WTC11 (cell line): ENCODE measurements around the gene HOXB6. TPM values are rescaled to one million over a fixed set of nuclear protein-coding genes. Genes with fewer than 3 reads are reported as not detected.
A peak's percentile ranks its signal among the peaks of the same experiment; 100 is the strongest.

Experiments used
- ATAC-seq: fragments of 200-7000 bp; cut with Tn5 transposase; 2 replicates; pipeline ENCODE4 v1.10.0; 2021; ENCODE audit warnings: mild to moderate bottlenecking, moderate library complexity
- CTCF ChIA-PET: fragments of 300-600 bp; sonication (Branson Sonifier 250); formaldehyde crosslinking; loops from one replicate; lab custom pipeline; 2021; ENCODE audit warnings: antibody characterized with exemption; lab: Charles Lee
- POLR2A ChIA-PET: fragments of 350-600 bp; sonication (Branson Sonifier 250); formaldehyde crosslinking; loops from one replicate; lab custom pipeline; 2021; ENCODE audit warnings: antibody characterized with exemption; lab: Charles Lee
- DNase-seq: peaks from one replicate; pipeline ENCODE4 v3.0.0; 2021; ENCODE audit warnings: low spot score
- H3K27ac Mint-ChIP-seq: 2 replicates; pipeline ENCODE4 v1.8.0; 2021; ENCODE audit warnings: mixed read lengths
- H3K27me3 Mint-ChIP-seq: 2 replicates; pipeline ENCODE4 v1.8.0; 2021; ENCODE audit warnings: low read depth, mild to moderate bottlenecking, moderate library complexity, mixed read lengths
- H3K36me3 Mint-ChIP-seq: 2 replicates; pipeline ENCODE4 v1.8.0; 2021; ENCODE audit warnings: mixed read lengths
- H3K4me1 Mint-ChIP-seq: 2 replicates; pipeline ENCODE4 v1.8.0; 2022; ENCODE audit warnings: mixed read lengths
- H3K4me3 Mint-ChIP-seq: 2 replicates; pipeline ENCODE4 v1.8.0; 2021; ENCODE audit warnings: mild to moderate bottlenecking, moderate library complexity, mixed read lengths
- H3K9me3 Mint-ChIP-seq: 2 replicates; pipeline ENCODE4 v1.8.0; 2021; ENCODE audit warnings: mixed read lengths
- CBFB ChIP-seq: sonication (generic); formaldehyde crosslinking; IDR thresholded peaks from 2 replicates; pipeline ENCODE4 v1.8.1; 2022; ENCODE audit warnings: mild to moderate bottlenecking, low read depth, missing genetic modification reagents
- CREB1 ChIP-seq: sonication (generic); formaldehyde crosslinking; IDR thresholded peaks from 2 replicates; pipeline ENCODE4 v1.8.0; 2023; ENCODE audit warnings: mild to moderate bottlenecking, missing genetic modification reagents
- EMX1 ChIP-seq: fragments of 250-450 bp; sonication (Bioruptor Pico); IDR thresholded peaks from 2 replicates; pipeline ENCODE4 v1.8.0; 2021; ENCODE audit warnings: mild to moderate bottlenecking
- FOXJ3 ChIP-seq: sonication (generic); formaldehyde crosslinking; IDR thresholded peaks from 2 replicates; pipeline ENCODE4 v1.9.0; 2021; ENCODE audit warnings: missing genetic modification reagents, mild to moderate bottlenecking, borderline replicate concordance
- GTF2I ChIP-seq: fragments of 250-450 bp; sonication (Bioruptor Pico); conservative IDR thresholded peaks from 2 replicates; pipeline ENCODE4 v1.4.0; 2021; ENCODE audit warnings: mild to moderate bottlenecking
- JAZF1 ChIP-seq: fragments of 250-450 bp; sonication (Bioruptor Pico); IDR thresholded peaks from 2 replicates; pipeline ENCODE4 v1.9.0; 2021; ENCODE audit warnings: moderate library complexity, mild to moderate bottlenecking, inconsistent platforms
- JUN ChIP-seq: sonication (generic); formaldehyde crosslinking; IDR thresholded peaks from 2 replicates; pipeline ENCODE4 v1.8.0; 2023; ENCODE audit warnings: mild to moderate bottlenecking, missing genetic modification reagents
- KAT7 ChIP-seq: sonication (generic); formaldehyde crosslinking; IDR thresholded peaks from 2 replicates; pipeline ENCODE4 v1.8.1; 2023; ENCODE audit warnings: missing genetic modification reagents, mild to moderate bottlenecking, borderline replicate concordance
- MXD4 ChIP-seq: fragments of 250-450 bp; sonication (Bioruptor Pico); IDR thresholded peaks from 2 replicates; pipeline ENCODE4 v1.8.0; 2021; ENCODE audit warnings: mild to moderate bottlenecking, moderate library complexity, borderline replicate concordance
- NFATC4 ChIP-seq: fragments of 250-450 bp; sonication (Bioruptor Pico); IDR thresholded peaks from 2 replicates; pipeline ENCODE4 v1.9.0; 2021; ENCODE audit warnings: mild to moderate bottlenecking
- NFE2L1 ChIP-seq: sonication (generic); formaldehyde crosslinking; IDR thresholded peaks from 2 replicates; pipeline ENCODE4 v1.8.1; 2023; ENCODE audit warnings: missing genetic modification reagents
- SMAD4 ChIP-seq: sonication (generic); formaldehyde crosslinking; IDR thresholded peaks from 2 replicates; pipeline ENCODE4 v1.8.0; 2022; ENCODE audit warnings: mild to moderate bottlenecking, missing genetic modification reagents
- SOX15 ChIP-seq: fragments of 250-450 bp; sonication (Bioruptor Pico); IDR thresholded peaks from 2 replicates; pipeline ENCODE4 v1.9.0; 2021; ENCODE audit warnings: mild to moderate bottlenecking
- SP1 ChIP-seq: sonication (generic); formaldehyde crosslinking; conservative IDR thresholded peaks from 2 replicates; pipeline ENCODE4 v1.8.1; 2022; ENCODE audit warnings: missing genetic modification reagents
- TEAD1 ChIP-seq: sonication (generic); formaldehyde crosslinking; IDR thresholded peaks from 2 replicates; pipeline ENCODE4 v1.8.0; 2022; ENCODE audit warnings: mild to moderate bottlenecking, missing genetic modification reagents
- ZMAT4 ChIP-seq: fragments of 250-450 bp; sonication (Bioruptor Pico); IDR thresholded peaks from 2 replicates; pipeline ENCODE4 v1.9.0; 2021; ENCODE audit warnings: mild to moderate bottlenecking
- ZNF121 ChIP-seq: sonication (generic); formaldehyde crosslinking; IDR thresholded peaks from 2 replicates; pipeline ENCODE4 v1.8.0; 2023; ENCODE audit warnings: missing genetic modification reagents
- ZNF532 ChIP-seq: fragments of 250-450 bp; sonication (Bioruptor Pico); IDR thresholded peaks from 2 replicates; pipeline ENCODE4 v1.9.0; 2021; ENCODE audit warnings: mild to moderate bottlenecking, borderline replicate concordance
- ZNF671 ChIP-seq: fragments of 250-450 bp; sonication (Bioruptor Pico); IDR thresholded peaks from 2 replicates; pipeline ENCODE4 v1.8.0; 2021; ENCODE audit warnings: mild to moderate bottlenecking
- total RNA-seq: library from RNA; stranded (reverse); gene quantifications from 3 replicates; pipeline ENCODE4 v1.2.3, GENCODE V29; 2021
- TF ChIP-seq, protein P1 (sequence below): sonication (generic); formaldehyde crosslinking; IDR thresholded peaks from 2 replicates; pipeline ENCODE4 v1.8.1; 2023; ENCODE audit warnings: mild to moderate bottlenecking, missing genetic modification reagents
- TF ChIP-seq, protein P2 (sequence below): sonication (generic); formaldehyde crosslinking; IDR thresholded peaks from 2 replicates; pipeline ENCODE4 v1.8.0; 2022; ENCODE audit warnings: mild to moderate bottlenecking, missing genetic modification reagents
- TF ChIP-seq, protein P3 (sequence below): sonication (generic); formaldehyde crosslinking; IDR thresholded peaks from 2 replicates; pipeline ENCODE4 v1.8.0; 2022; ENCODE audit warnings: mild to moderate bottlenecking, missing genetic modification reagents
- TF ChIP-seq, protein P4 (sequence below): fragments of 250-450 bp; sonication (Bioruptor Pico); conservative IDR thresholded peaks from 2 replicates; pipeline ENCODE4 v1.9.0; 2021; ENCODE audit warnings: mild to moderate bottlenecking

HOXB6 gene
- total RNA-seq, 1 experiment from 2014 or later, result not detected

- TF ChIP-seq KAT7 (no peak), MXD4 (CRISPR knock-in tag) (no peak), ZNF671 (CRISPR knock-in tag) (no peak), FOXJ3 (CRISPR knock-in tag) (no peak), SMAD4 (no peak), SP1 (CRISPR knock-in tag) (no peak), CBFB (CRISPR knock-in tag) (no peak), NFE2L1 (CRISPR knock-in tag) (no peak), ZNF121 (CRISPR knock-in tag) (no peak), CREB1 (CRISPR knock-in tag) (no peak), SOX15 (CRISPR knock-in tag) (no peak), JAZF1 (no peak)
Measured at GRCh38 chr17:48564188-48565021, 40.4 kb downstream of the HOXB6 start (continued).

DNA sequence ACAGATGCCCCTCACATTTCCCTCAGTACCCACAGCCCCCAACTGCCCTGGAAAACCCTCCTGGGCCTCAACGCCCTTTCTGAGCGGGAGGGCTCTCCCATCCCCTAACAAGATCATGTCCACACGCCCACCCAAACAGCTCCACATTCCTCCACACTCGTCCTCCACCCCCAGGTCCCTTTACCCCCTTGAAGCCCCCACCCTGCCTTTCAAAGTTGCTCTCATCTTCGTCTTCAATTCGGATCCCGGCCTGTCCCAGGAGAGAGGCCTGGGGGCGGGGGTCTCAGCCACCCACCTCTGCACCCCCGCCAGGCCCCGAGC, 41.0 kb downstream of the HOXB6 start:
- POLR2A ChIA-PET, result interaction anchor here (0.8 kb wide), 1 partner anchor 9 kb away, joined by 3 read pairs; no protein-coding TSS in a partner anchor

GRCh38 chr17:48563385-48563838, 41.4 kb downstream of the HOXB6 start:
- Mint-ChIP-seq H3K4me3 (peak overlapping the region; percentile 39), H3K36me3 (no peaks in the 10 kb centered on the region), H3K9me3 (no peaks in the 10 kb centered on the region), H3K27ac (no peak overlapping the region), H3K27me3 (peaks cover 57% of the 10 kb centered on the region; the same call in 1 of the 2 replicates), H3K4me1 (peaks cover 31% of the 10 kb centered on the region)
- POLR2A ChIA-PET, result interaction anchor here (0.8 kb wide), 1 partner anchor 9 kb away, joined by 3 read pairs; no protein-coding TSS in a partner anchor
- CTCF ChIA-PET, result interaction anchor here (0.7 to 2.3 kb wide), 5 partner anchors 19 to 73 kb away, joined by 3 to 8 read pairs (median 4); no protein-coding TSS in a partner anchor
- ATAC-seq, result no peak
- no peak for DNase-seq
- TF ChIP-seq JAZF1 (no peak), EMX1 (CRISPR knock-in tag) (no peak), ZNF532 (no peak), NFATC4 (CRISPR knock-in tag) (no peak), JUN (CRISPR knock-in tag) (no peak), ZMAT4 (CRISPR knock-in tag) (no peak), TEAD1 (no peak)
- TF ChIP-seq, protein P1, sequence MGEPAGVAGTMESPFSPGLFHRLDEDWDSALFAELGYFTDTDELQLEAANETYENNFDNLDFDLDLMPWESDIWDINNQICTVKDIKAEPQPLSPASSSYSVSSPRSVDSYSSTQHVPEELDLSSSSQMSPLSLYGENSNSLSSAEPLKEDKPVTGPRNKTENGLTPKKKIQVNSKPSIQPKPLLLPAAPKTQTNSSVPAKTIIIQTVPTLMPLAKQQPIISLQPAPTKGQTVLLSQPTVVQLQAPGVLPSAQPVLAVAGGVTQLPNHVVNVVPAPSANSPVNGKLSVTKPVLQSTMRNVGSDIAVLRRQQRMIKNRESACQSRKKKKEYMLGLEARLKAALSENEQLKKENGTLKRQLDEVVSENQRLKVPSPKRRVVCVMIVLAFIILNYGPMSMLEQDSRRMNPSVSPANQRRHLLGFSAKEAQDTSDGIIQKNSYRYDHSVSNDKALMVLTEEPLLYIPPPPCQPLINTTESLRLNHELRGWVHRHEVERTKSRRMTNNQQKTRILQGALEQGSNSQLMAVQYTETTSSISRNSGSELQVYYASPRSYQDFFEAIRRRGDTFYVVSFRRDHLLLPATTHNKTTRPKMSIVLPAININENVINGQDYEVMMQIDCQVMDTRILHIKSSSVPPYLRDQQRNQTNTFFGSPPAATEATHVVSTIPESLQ (CRISPR knock-in tag), result no peak
- TF ChIP-seq, protein P2, sequence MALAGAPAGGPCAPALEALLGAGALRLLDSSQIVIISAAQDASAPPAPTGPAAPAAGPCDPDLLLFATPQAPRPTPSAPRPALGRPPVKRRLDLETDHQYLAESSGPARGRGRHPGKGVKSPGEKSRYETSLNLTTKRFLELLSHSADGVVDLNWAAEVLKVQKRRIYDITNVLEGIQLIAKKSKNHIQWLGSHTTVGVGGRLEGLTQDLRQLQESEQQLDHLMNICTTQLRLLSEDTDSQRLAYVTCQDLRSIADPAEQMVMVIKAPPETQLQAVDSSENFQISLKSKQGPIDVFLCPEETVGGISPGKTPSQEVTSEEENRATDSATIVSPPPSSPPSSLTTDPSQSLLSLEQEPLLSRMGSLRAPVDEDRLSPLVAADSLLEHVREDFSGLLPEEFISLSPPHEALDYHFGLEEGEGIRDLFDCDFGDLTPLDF (CRISPR knock-in tag), result no peak
- TF ChIP-seq, protein P3, sequence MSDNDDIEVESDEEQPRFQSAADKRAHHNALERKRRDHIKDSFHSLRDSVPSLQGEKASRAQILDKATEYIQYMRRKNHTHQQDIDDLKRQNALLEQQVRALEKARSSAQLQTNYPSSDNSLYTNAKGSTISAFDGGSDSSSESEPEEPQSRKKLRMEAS (CRISPR knock-in tag), result no peak

More for the DNA sequence above, 41.0 kb downstream of the HOXB6 start:
- CTCF ChIA-PET, result interaction anchor here (0.7 to 2.3 kb wide), 7 partner anchors 17 to 73 kb away, joined by 3 to 8 read pairs (median 4); no protein-coding TSS in a partner anchor
- Mint-ChIP-seq H3K27ac (no peak overlapping the region), H3K4me3 (peak overlapping the region; percentile 39), H3K9me3 (no peaks in the 10 kb centered on the region), H3K4me1 (peaks cover 34% of the 10 kb centered on the region), H3K27me3 (peaks cover 53% of the 10 kb centered on the region; the same call in 1 of the 2 replicates), H3K36me3 (no peaks in the 10 kb centered on the region)
- ATAC-seq, result no peak
- DNase-seq, result no peak
- TF ChIP-seq GTF2I (CRISPR knock-in tag), result no peak
- TF ChIP-seq, protein P4, sequence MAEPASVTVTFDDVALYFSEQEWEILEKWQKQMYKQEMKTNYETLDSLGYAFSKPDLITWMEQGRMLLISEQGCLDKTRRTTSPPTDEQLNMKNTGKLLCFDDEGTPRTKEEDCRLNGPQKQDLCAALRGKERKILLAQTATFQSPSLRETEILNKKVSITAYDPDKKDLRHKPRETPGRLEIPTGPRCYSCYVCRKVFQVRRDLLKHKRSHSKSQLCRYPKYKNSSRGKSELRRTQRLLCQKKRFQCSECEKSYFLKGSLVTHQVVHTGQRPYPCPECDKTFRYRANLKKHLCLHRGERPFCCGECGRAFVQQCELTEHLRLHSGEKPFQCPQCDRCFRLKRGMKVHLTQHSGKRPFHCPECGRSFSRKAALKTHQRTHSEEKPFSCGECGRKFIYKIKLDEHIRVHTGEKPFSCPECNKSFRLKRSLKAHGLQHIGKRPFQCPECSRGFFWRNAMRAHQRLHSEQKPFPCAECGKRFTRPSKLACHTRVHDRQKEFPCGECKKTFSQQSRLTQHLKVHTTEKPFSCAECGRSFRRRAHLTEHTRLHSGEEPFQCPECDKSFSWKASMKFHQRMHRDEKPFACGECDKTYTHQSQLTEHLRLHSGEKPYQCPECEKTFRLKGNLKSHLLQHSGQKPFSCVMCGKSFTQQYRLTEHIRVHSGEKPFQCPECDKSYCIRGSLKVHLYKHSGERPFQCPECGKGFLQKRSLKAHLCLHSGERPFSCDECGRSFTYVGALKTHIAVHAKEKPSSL (CRISPR knock-in tag), result no peak
